ENCODE measurements around the gene CD40.
"Not testable (repeated sequence)": the region's sequence is repeated elsewhere in the genome, so short reads cannot be mapped to it uniquely, and the experiment has no call there.

The CD40 gene

DNA sequence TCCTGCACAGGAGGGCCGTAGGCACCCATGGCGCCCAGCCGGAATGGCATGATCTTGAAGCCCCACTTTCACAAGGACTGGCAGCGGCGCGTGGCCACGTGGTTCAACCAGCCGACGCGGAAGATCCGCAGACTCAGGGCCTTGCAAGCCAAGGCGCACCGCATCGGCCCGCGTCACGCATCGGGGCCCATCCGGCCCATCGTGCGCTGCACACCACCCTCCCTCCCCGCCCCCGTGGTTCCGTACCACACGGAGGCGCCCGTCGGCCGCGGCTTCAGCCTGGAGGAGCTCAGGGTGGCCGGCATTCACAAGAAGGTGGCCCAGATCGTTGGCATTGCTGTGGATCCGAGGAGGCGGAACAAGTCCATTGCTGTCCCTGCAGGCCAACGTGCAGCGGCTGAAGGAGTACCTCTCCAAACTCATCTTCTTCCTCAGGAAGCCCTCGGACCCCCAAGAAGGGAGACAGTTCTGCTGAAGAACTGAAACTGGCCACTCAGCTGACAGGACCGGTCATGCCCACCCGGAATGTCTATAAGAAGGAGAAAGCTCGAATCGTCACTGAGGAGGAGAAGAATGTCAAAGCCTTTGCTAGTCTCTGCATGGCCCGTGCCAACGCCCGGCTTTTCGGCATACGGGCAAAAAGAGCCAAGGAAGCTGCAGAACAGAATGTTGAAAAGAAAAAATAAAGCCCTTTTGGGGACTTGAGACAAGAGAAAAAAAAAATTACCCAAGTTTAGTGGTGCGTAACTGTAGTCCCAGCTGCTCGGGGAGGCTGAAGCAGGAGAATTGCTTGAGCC is 18.4 kb upstream of the CD40 start:
- no peak for DNase-seq

GRCh38 chr20:46100444-46100843 is 17.7 kb upstream of the CD40 start:
- DNase-seq = not testable (repeated sequence)

DNA sequence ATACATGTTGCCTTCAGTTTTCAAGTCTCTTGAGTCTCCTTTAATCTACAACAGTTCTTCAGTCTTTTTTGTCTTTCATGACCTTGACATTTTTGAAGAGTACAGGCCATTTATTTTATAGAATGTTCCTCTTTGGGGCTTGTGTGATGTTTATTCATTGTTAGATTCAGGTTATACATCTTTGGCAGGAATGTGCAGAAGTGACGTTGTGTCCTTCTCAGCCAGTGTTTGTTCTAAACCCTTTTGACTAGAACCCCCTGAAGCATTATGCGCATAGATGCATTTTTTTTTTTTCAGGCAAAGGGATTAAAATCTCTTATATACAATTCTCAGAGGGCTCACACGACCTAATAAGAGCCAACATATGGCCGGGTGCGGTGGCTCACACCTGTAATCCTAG is 17.1 kb upstream of the CD40 start:
- no peak for DNase-seq

DNA sequence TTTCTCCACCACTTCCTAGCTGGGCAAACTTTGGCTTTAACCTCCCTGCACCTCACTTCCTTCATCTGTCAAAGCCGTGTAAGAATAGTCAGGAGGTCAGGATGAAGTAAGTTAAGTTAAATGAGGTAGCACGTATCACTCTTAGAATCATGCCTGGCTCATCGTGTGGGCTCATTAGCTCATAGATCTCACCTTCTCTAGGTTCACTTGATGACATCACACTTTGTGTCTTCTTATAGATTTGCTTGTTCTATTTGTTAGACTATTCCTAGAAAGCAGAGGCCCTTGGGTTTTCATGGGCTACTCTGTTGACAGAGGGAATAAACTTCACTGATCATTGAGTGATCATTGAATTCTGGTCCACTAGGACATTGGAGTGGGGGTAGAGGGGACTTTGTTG is 16.2 kb upstream of the CD40 start:
- no peak for DNase-seq

- DNase-seq = no peak
Measured at GRCh38 chr20:46102940-46103339, 15.2 kb upstream of the CD40 start.

GRCh38 chr20:46104262-46104661 is 13.9 kb upstream of the CD40 start:
- no peak for DNase-seq

GRCh38 chr20:46107061-46107460 is 11.1 kb upstream of the CD40 start:
- no peak for DNase-seq

GRCh38 chr20:46108435-46108841 is 9.7 kb upstream of the CD40 start:
- DNase-seq = no peak

DNA sequence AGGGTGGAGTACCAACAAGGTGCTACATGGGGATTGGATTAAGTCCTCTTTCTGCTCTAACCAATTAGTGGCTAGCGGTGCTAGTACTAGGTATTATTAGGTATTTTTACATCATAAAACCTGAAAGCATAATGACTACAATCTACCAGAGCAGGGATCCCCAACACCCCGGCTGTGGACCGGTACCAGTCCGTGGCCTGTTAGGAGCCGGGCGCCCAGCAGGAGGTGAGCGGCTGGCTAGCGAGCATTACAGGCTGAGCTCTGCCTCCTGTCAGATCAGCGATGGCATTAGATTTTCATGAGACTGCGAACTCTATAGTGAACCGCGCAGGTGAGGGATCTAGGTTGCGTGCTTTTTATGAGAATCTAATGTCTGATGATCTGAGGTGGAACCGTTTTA is 9.1 kb upstream of the CD40 start:
- no peak for DNase-seq

- DNase-seq = no peak
Measured at GRCh38 chr20:46111028-46111835, 6.9 kb upstream of the CD40 start.

DNA sequence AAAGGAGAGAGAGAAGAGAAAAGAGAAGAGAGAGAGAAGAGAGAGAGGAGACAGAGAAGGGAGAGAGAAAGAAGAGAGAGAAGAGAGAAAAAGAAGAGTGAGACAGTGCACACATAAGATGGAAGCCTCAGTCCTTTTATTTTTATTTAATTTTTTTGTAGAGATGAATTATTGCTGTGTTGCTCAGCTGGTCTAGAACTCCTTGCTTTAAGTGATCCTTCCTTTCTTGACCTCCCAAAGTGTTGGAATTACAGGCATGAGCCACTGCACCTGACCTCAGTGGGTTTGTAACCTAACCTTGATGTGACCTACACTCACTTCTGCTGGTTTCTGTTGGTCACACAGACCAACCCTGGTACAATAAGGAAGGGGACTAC is 6.3 kb upstream of the CD40 start:
- DNase-seq = no peak

DNA sequence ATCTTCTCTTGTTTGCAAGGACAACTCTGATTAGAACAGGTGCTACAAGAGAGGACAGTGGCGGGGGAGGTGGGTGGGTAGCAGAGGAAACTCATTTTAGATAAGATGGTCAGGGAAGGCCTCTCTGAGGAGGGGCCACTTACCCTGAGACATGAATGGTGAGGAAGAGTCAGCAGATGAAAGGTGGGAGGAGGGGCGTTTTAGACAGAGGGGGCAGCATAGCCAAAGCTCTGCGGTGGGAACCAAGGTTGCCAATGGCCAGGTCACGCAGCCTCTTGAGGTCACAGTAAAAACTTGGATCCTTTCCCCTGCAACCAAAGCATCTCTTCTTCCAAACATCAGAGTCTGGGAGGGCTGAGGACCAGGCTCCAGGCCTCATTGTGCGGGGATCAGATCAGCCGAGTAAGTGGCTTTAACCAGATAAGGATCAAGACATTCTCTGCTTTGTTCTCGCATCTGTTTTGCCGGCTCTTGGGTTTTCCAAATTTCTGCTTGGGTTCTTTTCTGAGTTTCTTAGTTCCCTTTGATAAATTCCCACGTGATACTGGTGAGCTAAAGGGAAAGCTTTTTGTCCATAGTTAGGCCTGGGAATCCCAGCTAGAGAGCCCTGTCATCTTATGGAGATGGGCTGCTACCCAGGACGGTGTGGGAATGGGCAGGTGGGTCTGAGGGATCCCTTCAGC is 5.5 kb upstream of the CD40 start:
- DNase-seq = no peak

- DNase-seq = no peak
Measured at GRCh38 chr20:46113113-46113470, 5.0 kb upstream of the CD40 start.

GRCh38 chr20:46114449-46114848 is 3.7 kb upstream of the CD40 start:
- no peak for DNase-seq

GRCh38 chr20:46118481-46119020 is 437 bp downstream of the CD40 start:
- DNase-seq = no peak

- no peak for DNase-seq
Measured at GRCh38 chr20:46119028-46119546, 973 bp downstream of the CD40 start.

- no peak for DNase-seq
Measured at GRCh38 chr20:46119547-46119946, 1.4 kb downstream of the CD40 start.

DNA sequence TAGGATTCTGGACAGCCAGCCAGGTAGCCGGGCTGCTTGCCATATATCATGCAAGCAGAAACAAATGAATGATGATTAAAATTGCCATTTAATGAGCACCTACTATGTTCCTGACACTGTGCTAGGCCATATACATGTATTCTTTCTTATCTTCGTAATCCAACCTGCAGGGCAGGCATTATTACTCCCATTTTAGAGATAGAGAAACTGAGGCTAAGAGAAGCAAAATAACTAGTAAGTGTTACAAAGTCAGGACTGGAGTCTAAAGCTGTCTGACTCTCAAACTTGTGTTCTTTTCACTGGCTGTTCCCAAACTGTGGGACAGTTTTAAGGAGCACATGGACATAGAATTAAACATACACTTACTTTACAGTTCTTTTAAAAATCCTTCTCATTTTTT is 2.0 kb downstream of the CD40 start:
- DNase-seq = no peak

- DNase-seq = no peak
Measured at GRCh38 chr20:46121184-46121930, 3.2 kb downstream of the CD40 start.

DNA sequence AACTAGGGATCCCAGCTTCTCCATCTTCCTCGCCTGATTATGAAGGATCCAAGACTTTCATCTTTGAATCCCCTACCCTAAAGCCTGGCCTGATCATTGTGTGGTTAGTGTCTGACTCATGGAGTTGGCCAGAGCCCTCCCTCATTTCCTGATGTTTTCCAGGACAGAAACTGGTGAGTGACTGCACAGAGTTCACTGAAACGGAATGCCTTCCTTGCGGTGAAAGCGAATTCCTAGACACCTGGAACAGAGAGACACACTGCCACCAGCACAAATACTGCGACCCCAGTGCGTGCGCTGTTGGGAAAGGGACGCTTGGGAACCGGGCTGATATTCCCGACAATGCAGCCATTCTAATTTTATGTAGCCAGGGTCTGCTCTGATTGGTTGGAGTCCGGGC is 4.0 kb downstream of the CD40 start:
- no peak for DNase-seq

- no peak for DNase-seq
Measured at GRCh38 chr20:46122516-46123481, 4.7 kb downstream of the CD40 start.
